H1 (cell line): Measurements from ENCODE around the gene CPM. TPM values are rescaled to one million over a fixed set of nuclear protein-coding genes. Genes with fewer than 3 reads are reported as not detected.

Experiments
- SIN3A ChIP-seq, 2 experiments: IDR thresholded peaks in 1 of 2; conservative IDR thresholded peaks in 1 of 2; 2 replicates each; pipeline ENCODE4 v1.6.1; 2011 to 2012; ENCODE audit warnings: low read length in 2 of 2, improper control_type of control experiment in 1 of 2, low read depth in 1 of 2, mild to moderate bottlenecking in 1 of 2
- polyA plus RNA-seq, 7 experiments: library from polyadenylated mRNA; depleted of rRNA in 3 of 7; stranded (reverse) in 5 of 7; unstranded in 2 of 7; fragments of >200 nt in 5 of 7; fragments of 200-250 nt in 2 of 7; gene quantifications; 1 replicate in 5 of 7; 2 replicates in 1 of 7; 4 replicates in 1 of 7; pipeline versions ENCODE4 v1.2.1 to v1.2.3, GENCODE V29; 2011 to 2013; ENCODE audit warnings: missing spikeins in 2 of 7, mixed read lengths in 2 of 7
- total RNA-seq: library from RNA; stranded (reverse); fragmentation: NEBNext Ultra II Directional; extraction: Animal tissue kit (Norgen Biotek cat#: 25700); gene quantifications from 2 replicates; pipeline ENCODE4 v1.2.1, GENCODE V29; 2021

CPM gene
- total and polyA plus RNA-seq, 2 of the 8 experiments (the other 6 are each of a cell fraction or from before 2014, with no cell fraction given) = 0.33 to 3.1 TPM

- TF ChIP-seq SIN3A (conservative IDR thresholded peaks at IDR 0.05 in 1 of 2, IDR thresholded peaks at IDR 0.05 in 1 of 2; ENCODE audit: low read depth in 1 of 2, low read length in 2 of 2) = no peak
- TF ChIP-seq, all 59 proteins: peak for 0
Measured at GRCh38 chr12:68978678-68979077, 45.7 kb upstream of the CPM start (continued).
